Muscle of leg (tissue), 11 donors: Measurements from ENCODE around the gene FAM181A. TPM values are rescaled to one million over a fixed set of nuclear protein-coding genes. Genes with fewer than 3 reads are reported as not detected.

Experiments
- DNase-seq: peaks from one replicate; pipeline ENCODE4 v3.0.0; 2013
- H3K27ac ChIP-seq: one replicate; pipeline ENCODE4 v1.5.1; 2013; ENCODE audit warnings: mild to moderate bottlenecking, low read length, control low read depth
- H3K27me3 ChIP-seq: one replicate; pipeline ENCODE4 v1.6.1; 2013; ENCODE audit warnings: low read length; ENCODE audit not compliant: control insufficient read depth, insufficient read depth
- H3K36me3 ChIP-seq: one replicate; pipeline ENCODE4 v1.6.1; 2013; ENCODE audit warnings: low read length; ENCODE audit not compliant: control insufficient read depth, insufficient read depth
- H3K4me1 ChIP-seq: one replicate; pipeline ENCODE4 v1.6.1; 2013; ENCODE audit warnings: low read length; ENCODE audit not compliant: control insufficient read depth, insufficient read depth
- H3K4me3 ChIP-seq: one replicate; pipeline ENCODE4 v1.5.1; 2013; ENCODE audit warnings: low read length, control low read depth
- H3K9me3 ChIP-seq: replicated peaks from 2 replicates; pipeline ENCODE4 v1.6.1; 2013; ENCODE audit warnings: low read depth, low read length; ENCODE audit not compliant: control insufficient read depth
- WGBS: methylation state at CpG from one replicate; pipeline ENCODE4 v1.1.5; 2013; ENCODE audit warnings: missing lambda C conversion rate; ENCODE audit not compliant: insufficient coverage; 5-methylcytosine and 5-hydroxymethylcytosine counted together
- polyA plus RNA-seq, 8 donors: library from polyadenylated mRNA; unstranded; fragments of 120-200 nt; gene quantifications; one replicate each; pipeline versions ENCODE4 v1.2.1 to v1.2.3, GENCODE V29; 2013; ENCODE audit warnings: inconsistent platforms in 1 of 8, low replicate concordance in 1 of 8; ENCODE audit not compliant: insufficient read length in 8 of 8, insufficient read depth in 1 of 8
- total RNA-seq: library from RNA; stranded (reverse); fragments of 120-200 nt; gene quantifications from one replicate; pipeline ENCODE4 v1.2.4, GENCODE V29; 2013

The FAM181A gene
- total and polyA plus RNA-seq, 9 donors: 0.10 to 0.15 TPM; not detected in 7

DNA sequence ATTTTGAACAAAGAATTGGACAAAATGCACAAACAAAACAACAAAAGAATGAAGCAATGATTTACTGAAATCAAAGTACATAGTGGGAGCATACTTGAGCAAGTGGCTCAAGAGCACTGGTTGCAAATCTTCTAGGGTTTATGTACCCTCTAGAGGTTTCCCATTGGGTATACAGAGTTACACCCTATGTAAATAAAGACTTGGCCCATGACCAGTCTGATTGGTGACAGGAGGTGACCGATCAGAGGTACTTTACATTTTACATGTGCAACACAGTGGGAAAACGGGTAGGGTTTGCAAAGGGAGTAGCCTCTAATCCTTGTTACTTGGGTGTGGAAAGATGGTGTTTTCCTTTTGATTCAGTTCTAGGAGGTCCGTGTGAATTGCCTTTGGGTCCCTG is 10.6 kb upstream of the FAM181A start:
- WGBS: no CpG with 5 or more reads among the region's 3 CpGs
- no peaks in the 10 kb centered on the region for H3K27me3 ChIP-seq
- DNase-seq: no peak
- no peak overlapping the region for H3K4me3 ChIP-seq
- H3K4me1 ChIP-seq: no peaks in the 10 kb centered on the region
- H3K9me3 ChIP-seq: peaks cover 8% of the 10 kb centered on the region
- no peak overlapping the region for H3K27ac ChIP-seq
- no peaks in the 10 kb centered on the region for H3K36me3 ChIP-seq

- Histone ChIP-seq H3K4me1 (no peaks in the 10 kb centered on the region), H3K9me3 (peaks cover 8% of the 10 kb centered on the region), H3K36me3 (no peaks in the 10 kb centered on the region), H3K4me3 (no peak overlapping the region), H3K27ac (no peak overlapping the region), H3K27me3 (no peaks in the 10 kb centered on the region)
- WGBS: 94% methylated on average over 5 of the region's 7 CpGs
- DNase-seq: no peak
Measured at GRCh38 chr14:93917141-93917540, 10.0 kb upstream of the FAM181A start.

DNA sequence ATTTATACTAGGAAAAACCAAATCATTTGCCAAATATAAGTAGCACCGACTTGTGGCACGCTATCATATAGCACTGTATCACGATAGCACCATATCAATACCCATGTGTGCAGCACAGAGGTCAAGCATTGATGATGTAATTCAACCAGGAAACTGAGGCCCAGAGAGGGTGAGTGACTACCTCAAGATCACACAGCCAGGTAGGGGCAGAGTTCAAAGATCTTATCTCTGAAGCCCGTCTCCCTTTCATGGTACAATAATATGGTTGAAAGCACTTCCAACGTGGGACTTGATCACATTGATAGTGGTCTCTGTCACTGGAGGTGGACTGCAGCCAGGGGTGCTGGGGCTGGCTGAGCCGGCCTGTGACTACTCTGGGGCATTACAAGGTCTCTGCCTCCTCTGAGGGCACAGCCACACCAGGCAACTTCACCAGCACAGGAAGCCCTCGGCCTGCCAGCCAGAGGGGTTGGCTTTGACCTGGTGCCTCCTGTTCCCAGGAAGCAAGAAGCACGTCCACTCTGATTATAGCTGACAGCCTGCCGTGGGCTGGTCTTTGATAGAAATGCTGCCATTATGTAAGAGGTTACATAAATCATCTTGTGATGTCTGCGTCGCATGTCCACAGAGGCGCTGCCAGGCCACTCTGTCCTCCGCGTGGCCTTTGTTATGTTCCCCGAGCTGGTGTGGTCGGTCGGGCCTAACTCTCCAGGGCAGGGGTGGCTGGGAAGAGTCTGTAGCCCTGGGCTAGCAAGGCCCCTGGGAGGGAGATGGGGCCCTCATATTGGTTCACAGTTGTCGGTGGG is 5.9 kb upstream of the FAM181A start:
- Histone ChIP-seq H3K27ac (no peak overlapping the region), H3K36me3 (no peaks in the 10 kb centered on the region), H3K4me1 (peaks cover 2% of the 10 kb centered on the region), H3K27me3 (no peaks in the 10 kb centered on the region), H3K4me3 (no peak overlapping the region), H3K9me3 (peaks cover 4% of the 10 kb centered on the region)
- 52% methylated on average over 6 of the region's 18 CpGs for WGBS
- no peak for DNase-seq

DNA sequence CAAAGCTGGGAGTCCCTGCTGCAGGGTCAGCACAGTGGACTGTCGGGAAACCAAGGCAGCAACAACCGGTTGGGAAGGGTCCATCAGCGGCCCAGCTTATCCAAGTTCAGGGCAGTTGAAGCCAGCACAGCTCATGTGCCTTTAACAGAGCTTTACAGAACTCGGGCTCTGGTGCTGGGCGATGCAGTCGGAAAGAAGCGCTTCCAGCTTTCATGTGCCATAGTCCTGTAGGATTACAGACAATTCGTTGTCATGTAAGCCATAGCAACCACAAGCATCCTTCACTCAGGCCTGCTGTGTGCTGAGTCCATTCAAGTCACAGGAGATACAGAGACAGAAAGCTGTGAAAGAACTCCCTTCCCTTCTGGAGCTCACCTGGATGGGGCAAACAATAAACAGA is 3.5 kb upstream of the FAM181A start:
- no peaks in the 10 kb centered on the region for H3K36me3 ChIP-seq
- peaks cover 26% of the 10 kb centered on the region for H3K4me1 ChIP-seq
- WGBS: 76% methylated on average over 8 of the region's 8 CpGs
- H3K27ac ChIP-seq: no peak overlapping the region
- H3K9me3 ChIP-seq: peaks cover 4% of the 10 kb centered on the region
- H3K4me3 ChIP-seq: no peak overlapping the region
- H3K27me3 ChIP-seq: no peaks in the 10 kb centered on the region
- no peak for DNase-seq

- H3K36me3 ChIP-seq: no peaks in the 10 kb centered on the region
- no peak overlapping the region for H3K4me3 ChIP-seq
- no peaks in the 10 kb centered on the region for H3K27me3 ChIP-seq
- WGBS: 77% methylated on average over 11 of the region's 14 CpGs
- DNase-seq: no peak
- H3K9me3 ChIP-seq: no peaks in the 10 kb centered on the region
- no peak overlapping the region for H3K27ac ChIP-seq
- peaks cover 30% of the 10 kb centered on the region for H3K4me1 ChIP-seq
Measured at GRCh38 chr14:93924592-93925355, 2.4 kb upstream of the FAM181A start.

DNA sequence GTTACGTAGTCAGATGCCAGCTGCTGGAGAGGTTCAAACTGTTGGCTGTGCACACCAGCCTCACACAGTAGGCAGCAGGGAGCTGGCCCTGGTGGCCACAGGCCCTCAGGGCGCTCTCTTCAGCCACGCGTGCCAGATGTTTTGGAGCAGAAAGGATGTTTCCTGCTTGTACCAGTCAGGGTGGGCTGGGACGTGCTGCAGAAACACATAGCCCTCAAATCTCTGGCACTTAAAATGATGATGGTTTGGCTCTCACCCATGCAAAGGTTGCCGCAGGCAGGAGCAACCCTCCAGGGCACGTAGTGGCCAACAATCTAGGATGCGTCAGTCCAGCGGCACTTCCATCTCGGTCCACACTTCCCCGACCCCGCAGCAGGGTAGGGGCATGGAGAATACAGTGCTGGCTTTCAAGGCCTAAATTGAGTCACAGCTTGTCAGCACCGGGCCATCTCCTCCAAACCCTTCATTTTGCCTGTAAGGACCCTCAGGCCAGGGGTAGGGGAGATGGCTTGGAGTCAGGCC is 1.7 kb upstream of the FAM181A start:
- peaks cover 30% of the 10 kb centered on the region for H3K4me1 ChIP-seq
- H3K9me3 ChIP-seq: no peaks in the 10 kb centered on the region
- H3K27ac ChIP-seq: no peak overlapping the region
- H3K36me3 ChIP-seq: no peaks in the 10 kb centered on the region
- no peaks in the 10 kb centered on the region for H3K27me3 ChIP-seq
- 87% methylated on average over 11 of the region's 13 CpGs for WGBS
- no peak for DNase-seq
- H3K4me3 ChIP-seq: no peak overlapping the region

- Histone ChIP-seq H3K27ac (no peak overlapping the region), H3K36me3 (peaks cover 5% of the 10 kb centered on the region), H3K9me3 (no peaks in the 10 kb centered on the region), H3K4me3 (no peak overlapping the region), H3K4me1 (peaks cover 30% of the 10 kb centered on the region), H3K27me3 (no peaks in the 10 kb centered on the region)
- WGBS: 87% methylated on average over 16 of the region's 21 CpGs
- no peak for DNase-seq
Measured at GRCh38 chr14:93926245-93926872, 785 bp upstream of the FAM181A start.

DNA sequence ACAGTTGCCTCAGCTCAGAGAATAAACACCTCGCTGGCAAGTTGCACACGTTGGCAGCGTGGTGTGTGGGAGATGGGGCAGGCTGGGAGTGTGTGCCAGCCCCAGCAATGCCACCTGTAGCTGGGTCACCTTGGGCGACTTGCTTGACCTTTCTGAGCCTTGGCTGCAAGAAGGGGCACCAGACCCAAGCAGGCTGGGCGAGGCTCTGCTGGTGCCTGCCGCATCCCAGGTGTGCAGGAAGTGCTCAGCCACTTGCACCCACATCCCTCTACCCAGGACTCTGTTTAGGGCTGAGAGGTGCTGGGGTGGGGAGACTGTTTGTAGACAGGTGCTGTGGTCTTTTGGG is 629 bp downstream of the FAM181A start:
- Histone ChIP-seq H3K9me3 (no peaks in the 10 kb centered on the region), H3K4me3 (no peak overlapping the region), H3K27me3 (no peaks in the 10 kb centered on the region), H3K4me1 (peaks cover 30% of the 10 kb centered on the region), H3K27ac (no peak overlapping the region), H3K36me3 (peaks cover 12% of the 10 kb centered on the region)
- 33% methylated on average over 3 of the region's 6 CpGs for WGBS
- no peak for DNase-seq

DNA sequence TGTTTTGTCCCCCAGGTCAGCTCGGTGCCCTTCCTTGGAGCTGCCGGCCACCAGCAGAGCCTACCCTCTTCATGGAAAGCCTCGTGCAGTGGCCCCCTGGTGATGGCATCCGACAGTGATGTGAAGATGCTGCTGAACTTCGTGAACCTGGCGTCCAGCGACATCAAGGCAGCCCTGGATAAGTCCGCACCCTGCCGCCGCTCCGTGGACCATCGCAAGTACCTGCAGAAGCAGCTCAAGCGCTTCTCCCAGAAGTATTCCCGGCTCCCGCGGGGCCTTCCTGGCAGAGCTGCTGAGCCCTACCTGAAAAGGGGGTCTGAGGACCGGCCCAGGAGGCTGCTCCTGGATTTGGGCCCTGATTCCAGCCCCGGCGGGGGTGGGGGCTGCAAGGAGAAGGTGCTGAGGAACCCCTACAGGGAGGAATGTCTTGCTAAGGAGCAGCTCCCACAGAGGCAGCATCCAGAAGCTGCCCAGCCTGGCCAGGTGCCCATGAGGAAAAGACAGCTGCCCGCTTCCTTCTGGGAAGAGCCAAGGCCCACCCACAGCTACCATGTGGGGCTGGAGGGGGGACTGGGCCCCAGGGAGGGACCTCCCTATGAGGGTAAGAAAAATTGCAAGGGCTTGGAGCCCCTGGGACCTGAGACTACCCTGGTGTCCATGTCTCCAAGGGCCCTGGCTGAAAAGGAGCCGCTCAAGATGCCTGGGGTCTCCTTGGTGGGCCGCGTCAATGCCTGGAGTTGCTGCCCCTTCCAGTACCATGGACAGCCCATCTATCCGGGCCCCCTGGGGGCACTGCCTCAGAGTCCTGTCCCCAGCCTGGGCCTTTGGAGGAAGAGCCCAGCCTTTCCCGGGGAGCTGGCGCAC is 1.3 kb downstream of the FAM181A start:
- peak; percentile 26 for DNase-seq
- 85% methylated on average over 26 of the region's 26 CpGs for WGBS
- no peaks in the 10 kb centered on the region for H3K27me3 ChIP-seq
- no peak overlapping the region for H3K27ac ChIP-seq
- no peak overlapping the region for H3K4me3 ChIP-seq
- peaks cover 15% of the 10 kb centered on the region for H3K36me3 ChIP-seq
- H3K4me1 ChIP-seq: peaks cover 30% of the 10 kb centered on the region
- no peaks in the 10 kb centered on the region for H3K9me3 ChIP-seq
